HFF-Myc (cell line): ENCODE data around the gene TOP3B.

ENCODE experiments used
- DNase-seq: peaks from one replicate; pipeline ENCODE4 v3.0.0-alpha.2; 2011; ENCODE audit warnings: low read depth; ENCODE audit errors: extremely low read depth
- H3K4me3 ChIP-seq: replicated peaks from 2 replicates; pipeline ENCODE4 v1.5.1; 2011; ENCODE audit warnings: low read depth, mild to moderate bottlenecking, control low read depth, low read length
- TF ChIP-seq, protein P1 (sequence below): IDR thresholded peaks from 2 replicates; pipeline ENCODE4 v1.5.1; 2012; ENCODE audit warnings: mild to moderate bottlenecking, low read depth, low read length, control low read depth; ENCODE audit errors: missing control alignments

Gene TOP3B

DNA sequence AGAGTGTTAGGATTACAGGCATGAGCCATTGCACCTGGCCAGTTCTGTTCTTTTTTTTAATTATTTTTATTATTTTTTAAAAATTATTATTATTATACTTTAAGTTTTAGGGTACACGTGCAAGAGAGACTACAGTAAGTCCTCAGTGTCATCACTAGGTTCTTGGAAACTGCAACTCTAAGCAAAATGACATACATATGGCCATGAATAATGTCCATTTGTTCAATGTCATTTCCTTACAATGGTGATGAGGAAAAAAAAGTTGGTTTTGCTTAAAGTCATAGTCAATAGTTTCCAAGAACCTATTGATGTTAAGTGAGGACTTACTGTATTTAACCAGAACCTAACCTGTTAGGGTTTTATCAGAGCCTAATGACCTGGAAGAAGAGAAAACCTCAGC is 29.4 kb upstream of the TOP3B start:
- TF ChIP-seq, protein P1, sequence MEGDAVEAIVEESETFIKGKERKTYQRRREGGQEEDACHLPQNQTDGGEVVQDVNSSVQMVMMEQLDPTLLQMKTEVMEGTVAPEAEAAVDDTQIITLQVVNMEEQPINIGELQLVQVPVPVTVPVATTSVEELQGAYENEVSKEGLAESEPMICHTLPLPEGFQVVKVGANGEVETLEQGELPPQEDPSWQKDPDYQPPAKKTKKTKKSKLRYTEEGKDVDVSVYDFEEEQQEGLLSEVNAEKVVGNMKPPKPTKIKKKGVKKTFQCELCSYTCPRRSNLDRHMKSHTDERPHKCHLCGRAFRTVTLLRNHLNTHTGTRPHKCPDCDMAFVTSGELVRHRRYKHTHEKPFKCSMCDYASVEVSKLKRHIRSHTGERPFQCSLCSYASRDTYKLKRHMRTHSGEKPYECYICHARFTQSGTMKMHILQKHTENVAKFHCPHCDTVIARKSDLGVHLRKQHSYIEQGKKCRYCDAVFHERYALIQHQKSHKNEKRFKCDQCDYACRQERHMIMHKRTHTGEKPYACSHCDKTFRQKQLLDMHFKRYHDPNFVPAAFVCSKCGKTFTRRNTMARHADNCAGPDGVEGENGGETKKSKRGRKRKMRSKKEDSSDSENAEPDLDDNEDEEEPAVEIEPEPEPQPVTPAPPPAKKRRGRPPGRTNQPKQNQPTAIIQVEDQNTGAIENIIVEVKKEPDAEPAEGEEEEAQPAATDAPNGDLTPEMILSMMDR, result no peak
- DNase-seq, result no peak
- no peak overlapping the region for H3K4me3 ChIP-seq

DNA sequence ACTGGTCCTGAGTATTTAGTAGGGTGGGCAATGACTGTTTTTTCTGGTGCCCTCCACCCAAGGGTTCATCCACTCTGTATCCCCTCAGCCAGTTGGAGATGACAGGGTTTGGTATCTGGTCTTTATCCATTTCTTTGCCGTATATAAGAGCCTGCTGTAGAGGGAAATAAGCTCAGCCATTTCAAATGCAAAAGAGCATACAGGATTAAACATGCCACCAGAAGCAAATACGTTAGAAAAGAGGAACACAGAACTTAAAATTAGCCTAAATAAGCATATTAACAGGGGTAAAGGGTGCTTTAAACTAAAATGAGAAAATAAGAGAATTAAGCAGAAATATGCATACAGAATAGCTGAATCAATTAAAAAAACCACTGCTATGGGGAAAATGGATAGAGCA is 27.8 kb upstream of the TOP3B start:
- no peak for DNase-seq
- TF ChIP-seq, protein P1, result no peak
- no peak overlapping the region for H3K4me3 ChIP-seq

DNA sequence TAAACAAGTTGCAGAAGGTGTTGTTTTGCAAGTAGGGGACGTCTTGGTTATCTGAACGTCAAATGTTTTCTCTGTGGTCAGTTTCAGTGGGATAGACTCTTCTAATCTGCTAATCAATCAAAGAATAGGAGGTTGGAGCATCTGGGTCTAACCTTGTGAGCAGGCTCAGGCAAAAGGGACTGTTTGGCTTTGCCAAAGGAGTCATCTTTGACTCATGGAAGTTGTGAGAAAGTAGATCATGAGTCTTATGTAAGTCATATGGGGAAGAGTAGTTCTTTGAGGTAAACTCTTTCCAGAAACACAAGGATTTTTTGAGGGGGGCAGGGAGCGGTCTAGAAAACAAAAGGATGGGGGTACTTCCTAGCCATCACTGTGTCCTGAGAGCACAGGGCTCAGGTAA is 27.1 kb upstream of the TOP3B start:
- H3K4me3 ChIP-seq, result no peak overlapping the region
- TF ChIP-seq, protein P1, result no peak
- no peak for DNase-seq

DNA sequence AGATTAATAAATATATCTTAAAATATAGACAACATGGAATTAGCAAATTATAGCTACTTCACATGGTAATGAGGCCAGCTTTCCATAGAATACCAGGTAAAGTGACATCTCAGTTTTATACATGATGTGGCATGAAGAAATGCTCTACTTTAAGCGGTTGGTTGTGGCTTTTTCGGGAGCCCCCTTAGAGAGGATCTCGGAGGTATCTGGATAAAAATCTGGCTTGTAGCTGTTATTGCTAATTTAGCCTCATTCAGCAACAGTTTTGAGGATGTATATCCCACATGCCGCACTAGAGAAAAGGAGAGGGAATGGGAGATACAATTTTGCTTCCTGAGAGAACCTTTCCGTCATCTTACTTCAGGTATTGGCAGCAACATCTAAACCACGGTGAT is 24.0 kb upstream of the TOP3B start:
- no peak for DNase-seq
- TF ChIP-seq, protein P1, result no peak
- no peak overlapping the region for H3K4me3 ChIP-seq

DNA sequence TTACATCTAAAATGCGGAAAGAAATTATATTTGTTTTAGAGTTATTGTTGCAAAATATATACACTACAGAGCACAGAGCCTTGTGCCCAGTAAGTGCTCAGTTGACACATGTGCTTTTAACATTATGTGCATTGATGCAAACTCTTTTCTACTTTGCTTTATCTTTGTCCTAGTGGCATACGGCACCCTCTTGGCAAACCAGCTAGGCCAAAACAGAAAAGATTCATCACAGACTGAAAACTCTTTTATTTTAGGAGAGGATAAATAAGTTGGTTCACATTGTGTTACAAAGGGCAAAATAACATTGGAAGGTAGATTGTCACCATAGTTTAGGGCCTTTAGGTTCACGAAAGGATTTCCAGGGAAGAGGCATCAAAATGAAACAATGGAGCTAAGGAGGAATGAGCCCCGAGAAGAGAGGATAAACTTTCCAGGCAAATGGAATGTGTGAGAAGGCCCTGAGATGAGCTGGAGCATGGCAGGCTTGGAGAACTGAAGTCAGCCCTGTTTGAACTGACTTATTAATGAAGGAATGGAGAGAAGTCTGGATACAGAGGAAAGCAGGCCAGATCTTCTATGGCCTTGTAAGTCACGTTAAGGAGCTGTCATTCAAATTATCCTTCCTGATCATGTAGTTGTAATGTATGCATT is 23.5 kb upstream of the TOP3B start:
- DNase-seq, result no peak
- TF ChIP-seq, protein P1, result no peak
- H3K4me3 ChIP-seq, result no peak overlapping the region

DNA sequence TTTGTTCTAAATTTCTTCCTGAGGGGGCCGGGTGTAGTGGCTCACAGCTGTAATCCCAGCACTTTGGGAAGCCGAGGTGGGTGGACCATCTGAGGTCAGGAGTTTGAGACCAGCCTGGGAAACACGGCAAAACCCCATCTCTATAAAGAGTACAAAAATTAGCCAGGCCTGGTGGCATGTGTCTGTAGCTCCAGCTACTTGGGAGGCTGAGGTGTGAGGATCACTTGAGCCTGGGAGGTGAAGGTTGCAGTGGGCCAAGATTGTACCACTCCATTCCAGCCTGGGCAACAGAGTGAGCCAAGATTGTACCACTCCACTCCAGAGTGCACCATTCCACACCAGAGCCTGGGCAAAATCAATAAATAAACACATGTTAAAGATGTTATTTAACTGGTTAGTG is 20.6 kb upstream of the TOP3B start:
- TF ChIP-seq, protein P1, result no peak
- no peak for DNase-seq
- no peak overlapping the region for H3K4me3 ChIP-seq

DNA sequence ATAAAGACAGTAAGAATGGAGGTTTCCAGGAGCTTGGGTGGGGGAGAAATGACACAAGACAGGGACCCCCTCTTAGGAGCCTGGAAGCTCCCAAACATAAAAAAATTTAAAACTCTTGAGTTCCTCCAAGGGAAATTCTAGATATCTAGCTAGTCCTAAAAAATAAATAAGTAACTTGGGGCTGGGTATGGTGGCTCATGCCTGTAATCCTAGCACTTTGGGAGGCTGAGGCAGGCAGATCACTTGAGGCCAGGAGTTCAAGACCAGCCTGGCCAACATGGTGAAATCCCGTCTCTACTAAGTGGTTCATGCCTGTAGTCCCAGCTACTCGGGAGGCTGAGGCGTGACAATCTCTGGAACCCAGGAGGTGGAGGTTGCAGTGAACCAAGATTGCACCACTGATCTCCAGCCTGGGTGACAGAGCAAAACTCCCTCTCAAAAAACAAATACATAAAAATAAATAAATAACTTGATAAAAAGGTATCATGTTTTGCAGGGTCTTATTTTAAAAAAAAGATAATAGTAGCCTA is 20.0 kb upstream of the TOP3B start:
- TF ChIP-seq, protein P1, result no peak
- H3K4me3 ChIP-seq, result no peak overlapping the region
- no peak for DNase-seq
